ENCODE results near the gene PSMD10.

GRCh38 chrX:108105473-108105872 is 14.1 kb upstream of the PSMD10 start:
- TF ChIP-seq EZH2phosphoT487 (IDR thresholded peaks at IDR 0.05; ENCODE audit: borderline replicate concordance, low read length): no peak
- no peak for TF ChIP-seq CTCF (IDR thresholded peaks at IDR 0.05; ENCODE audit: low read depth, low read length, poor library complexity, severe bottlenecking)

All from DOHH2 (cell line).